GM12872 (cell line): ENCODE results near the gene C1orf216.

Source experiments
- CTCF ChIP-seq: IDR thresholded peaks from 3 replicates; pipeline ENCODE4 v1.5.1; 2011; ENCODE audit warnings: low read depth, mild to moderate bottlenecking, low read length, moderate library complexity; ENCODE audit not compliant: insufficient read depth

C1orf216 gene

DNA sequence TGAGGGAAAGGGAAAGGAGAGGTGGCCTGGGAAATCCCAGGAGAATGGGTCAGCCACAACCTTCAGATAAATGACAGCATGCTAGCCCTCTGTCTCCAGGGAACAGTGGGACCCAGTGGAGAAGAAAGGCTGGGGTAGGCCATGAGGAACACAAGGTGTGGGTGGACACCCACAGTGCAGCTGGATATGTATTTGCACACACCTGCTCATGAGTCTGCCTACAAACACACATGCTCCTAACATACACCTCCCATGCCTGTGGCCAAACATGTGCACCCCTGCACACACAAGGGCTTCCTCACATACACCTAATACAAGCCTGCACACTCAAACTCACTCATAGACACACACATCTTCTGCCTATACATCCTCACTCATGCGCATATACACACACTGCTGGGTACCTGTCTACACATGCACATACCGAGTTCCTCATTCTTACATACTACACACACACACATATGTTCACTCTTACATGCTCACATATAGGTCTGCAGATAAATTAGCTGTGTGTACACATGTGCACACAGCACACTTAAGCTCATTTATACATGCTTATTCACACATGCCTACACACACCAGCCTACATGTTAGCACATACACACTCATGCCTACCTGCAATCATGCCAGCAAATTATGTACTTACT lies 3.6 kb downstream of the C1orf216 start:
- no peak for TF ChIP-seq CTCF

GRCh38 chr1:35708952-35709351 lies 9.7 kb downstream of the C1orf216 start:
- TF ChIP-seq CTCF = no peak

DNA sequence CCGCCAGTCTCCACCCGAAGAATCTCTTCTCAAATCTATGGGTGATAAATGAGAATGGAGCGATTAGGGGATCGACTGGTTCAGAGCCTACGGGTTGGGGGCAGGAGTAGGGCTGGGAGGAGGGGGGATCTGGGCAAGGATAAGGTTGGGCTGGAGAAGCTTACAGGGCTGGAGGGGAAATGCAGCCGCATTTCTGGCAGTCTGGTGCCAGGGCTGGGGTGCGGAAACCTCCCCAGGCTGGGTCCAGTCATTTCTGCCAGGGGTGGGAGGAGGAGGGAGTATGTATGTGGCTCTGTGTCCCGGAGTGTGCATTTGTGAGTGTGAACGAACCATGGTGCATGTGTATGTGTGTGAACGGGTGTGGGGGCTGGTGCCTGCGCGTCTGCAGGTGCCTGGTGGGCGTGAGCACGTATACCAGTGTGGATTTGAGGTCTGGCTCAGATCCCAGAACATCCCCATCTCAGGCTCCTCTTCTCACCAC lies 10.2 kb downstream of the C1orf216 start:
- no peak for TF ChIP-seq CTCF

GRCh38 chr1:35707601-35708440 lies 10.9 kb downstream of the C1orf216 start:
- no peak for TF ChIP-seq CTCF

- TF ChIP-seq CTCF = no peak
Measured at GRCh38 chr1:35706846-35707600, 11.7 kb downstream of the C1orf216 start.

GRCh38 chr1:35702508-35702907 lies 16.2 kb downstream of the C1orf216 start:
- TF ChIP-seq CTCF = 0 out of 3 replicates have a peak, but pooled peaks have one; percentile 10

DNA sequence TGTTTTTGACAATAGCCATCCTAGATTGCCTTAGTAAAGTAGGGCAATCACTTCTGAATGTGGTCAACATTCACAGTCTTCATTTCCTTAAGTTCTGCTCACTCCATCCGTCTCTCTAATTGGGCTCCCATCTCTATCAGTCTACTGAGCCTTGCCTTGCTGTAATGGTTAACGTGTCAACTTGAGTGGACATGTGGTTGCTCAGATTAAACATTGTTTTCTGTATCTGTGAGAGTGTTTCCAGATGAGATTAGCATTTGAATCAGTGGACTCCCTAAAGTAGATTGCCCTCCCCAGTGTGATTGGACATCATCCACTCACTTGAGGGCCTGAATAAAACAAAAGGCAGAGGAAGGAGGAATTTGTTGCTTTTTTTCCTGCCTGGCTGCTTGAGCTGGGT lies 26.4 kb downstream of the C1orf216 start:
- TF ChIP-seq CTCF = no peak
